OCI-M2 (cell line): ENCODE data around the gene PAEP.

ENCODE experiments used
- DNase-seq: peaks from one replicate; lab custom pipeline; 2025; ENCODE audit not compliant: unreplicated experiment; lab: John Stamatoyannopoulos, UW

PAEP gene

DNA sequence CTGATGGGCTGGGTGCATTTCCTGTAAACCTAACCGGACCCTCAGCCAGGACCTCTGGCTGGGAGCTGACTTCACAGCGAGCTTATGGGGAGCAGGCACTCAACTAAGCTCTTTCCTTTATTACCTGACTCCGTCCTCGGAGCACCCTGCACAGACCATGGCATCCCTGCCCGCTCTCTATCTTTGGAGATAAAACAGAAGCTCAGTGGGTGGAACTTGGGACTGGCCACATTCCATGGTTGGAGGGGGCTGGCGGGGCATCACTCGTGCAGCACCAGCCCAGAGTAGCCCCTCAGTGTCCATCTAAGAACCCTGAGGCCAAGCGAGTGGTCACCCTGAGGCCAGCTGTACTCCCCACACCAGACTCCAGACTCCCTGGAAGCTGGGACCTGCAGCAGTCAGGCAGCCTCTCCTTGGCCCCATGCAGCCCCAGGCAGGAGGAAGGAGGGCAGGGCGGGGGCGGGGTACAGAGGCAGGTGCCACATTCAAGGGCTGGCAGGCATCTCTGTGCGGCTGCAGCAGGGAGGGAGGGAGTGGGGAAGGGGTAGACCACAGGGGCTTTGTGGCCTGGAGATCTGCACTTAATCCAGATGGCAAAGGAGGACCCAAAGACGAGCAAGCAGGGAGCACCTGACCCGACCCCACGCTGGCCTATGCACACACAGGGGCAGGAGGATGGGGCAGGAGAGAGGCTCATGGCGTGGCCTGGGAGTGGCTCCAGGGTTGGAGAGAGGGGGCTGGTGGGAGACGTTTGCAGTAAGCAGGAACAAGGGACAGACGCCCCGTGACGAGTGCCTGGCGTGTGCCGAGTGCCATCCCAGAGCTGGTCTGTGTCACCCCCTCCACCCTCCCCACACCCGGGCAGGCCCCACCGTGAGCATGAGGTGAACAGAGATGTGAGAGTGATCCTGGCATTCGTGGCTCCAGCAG lies 51.7 kb downstream of the PAEP start:
- no peak for DNase-seq

DNA sequence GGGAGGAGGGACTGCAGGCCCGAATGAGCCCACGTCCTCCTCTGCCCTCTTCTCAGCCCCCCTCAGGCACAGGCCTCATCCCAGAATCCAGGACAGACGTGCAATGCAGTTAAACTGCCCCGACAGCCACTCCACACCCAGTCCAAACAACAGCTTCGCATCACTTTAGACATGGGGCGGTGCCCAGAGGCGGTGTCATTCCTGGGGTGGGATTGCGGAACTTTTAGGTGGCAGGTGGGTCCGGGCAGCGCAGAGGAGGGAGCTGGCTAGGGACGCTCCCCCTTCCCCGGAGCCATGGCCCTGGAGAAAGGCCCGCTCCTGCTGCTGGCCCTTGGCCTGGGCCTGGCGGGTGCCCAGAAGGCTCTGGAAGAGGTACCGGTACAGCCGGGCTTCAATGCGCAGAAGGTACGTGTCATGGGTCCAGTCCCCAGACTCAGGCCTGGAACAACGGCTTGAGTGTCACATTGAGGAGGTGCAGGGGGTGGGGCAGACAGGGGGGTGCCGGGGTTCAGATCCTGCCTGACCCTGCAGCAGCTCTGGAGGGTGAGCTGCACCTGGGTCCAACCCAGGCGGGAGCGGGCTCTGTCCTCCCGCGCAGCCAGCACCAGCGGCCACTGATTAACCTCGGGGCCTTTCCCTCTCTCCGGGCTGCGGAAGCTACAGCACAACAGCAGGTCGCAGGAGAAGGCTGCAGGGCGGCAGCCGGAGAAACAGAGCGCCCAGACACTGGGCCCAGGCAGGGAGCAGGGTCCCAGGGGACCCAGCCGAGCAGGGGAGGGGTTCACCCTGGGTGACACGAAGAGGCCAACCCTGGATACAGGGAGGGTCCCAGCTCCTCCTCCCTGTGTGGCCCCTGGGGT lies 52.6 kb downstream of the PAEP start:
- no peak for DNase-seq

DNA sequence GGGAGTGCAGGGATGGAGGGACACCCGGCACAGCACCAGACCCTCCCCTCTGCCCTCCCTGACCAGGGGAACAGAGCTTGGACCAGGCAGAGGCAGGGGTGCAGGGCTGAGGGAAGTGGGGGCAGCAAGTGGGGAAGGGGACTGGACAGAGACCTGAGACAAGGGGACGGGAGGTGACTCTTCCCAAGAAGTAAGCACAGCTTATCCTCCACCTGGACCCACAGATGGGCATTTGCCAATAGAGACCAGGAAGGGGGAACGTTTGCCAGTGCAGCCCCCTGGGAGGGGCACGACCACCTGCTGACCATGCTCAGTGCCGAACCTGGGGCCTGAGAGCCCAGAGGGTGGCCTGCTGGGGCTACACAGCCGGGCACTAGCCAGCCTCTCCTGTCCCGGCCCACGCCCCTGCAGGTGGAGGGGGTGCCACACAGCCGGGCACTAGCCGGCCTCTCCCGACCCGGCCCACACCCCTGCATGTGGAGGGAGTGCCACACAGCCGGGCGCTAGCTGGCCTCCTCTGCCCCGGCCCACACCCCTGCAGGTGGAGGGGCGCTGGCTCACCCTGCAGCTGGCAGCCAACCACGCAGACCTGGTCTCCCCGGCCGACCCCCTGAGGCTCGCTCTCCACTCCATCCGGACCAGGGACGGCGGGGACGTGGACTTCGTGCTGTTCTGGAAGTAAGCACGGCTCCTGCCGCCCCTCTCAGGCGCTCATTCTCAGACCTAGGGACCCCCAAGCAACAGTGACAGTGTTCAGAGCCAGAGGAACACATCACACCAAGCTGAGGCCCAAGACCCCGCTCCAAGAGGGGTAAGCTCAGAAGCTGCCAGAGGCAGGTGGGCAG lies 53.5 kb downstream of the PAEP start:
- no peak for DNase-seq

DNA sequence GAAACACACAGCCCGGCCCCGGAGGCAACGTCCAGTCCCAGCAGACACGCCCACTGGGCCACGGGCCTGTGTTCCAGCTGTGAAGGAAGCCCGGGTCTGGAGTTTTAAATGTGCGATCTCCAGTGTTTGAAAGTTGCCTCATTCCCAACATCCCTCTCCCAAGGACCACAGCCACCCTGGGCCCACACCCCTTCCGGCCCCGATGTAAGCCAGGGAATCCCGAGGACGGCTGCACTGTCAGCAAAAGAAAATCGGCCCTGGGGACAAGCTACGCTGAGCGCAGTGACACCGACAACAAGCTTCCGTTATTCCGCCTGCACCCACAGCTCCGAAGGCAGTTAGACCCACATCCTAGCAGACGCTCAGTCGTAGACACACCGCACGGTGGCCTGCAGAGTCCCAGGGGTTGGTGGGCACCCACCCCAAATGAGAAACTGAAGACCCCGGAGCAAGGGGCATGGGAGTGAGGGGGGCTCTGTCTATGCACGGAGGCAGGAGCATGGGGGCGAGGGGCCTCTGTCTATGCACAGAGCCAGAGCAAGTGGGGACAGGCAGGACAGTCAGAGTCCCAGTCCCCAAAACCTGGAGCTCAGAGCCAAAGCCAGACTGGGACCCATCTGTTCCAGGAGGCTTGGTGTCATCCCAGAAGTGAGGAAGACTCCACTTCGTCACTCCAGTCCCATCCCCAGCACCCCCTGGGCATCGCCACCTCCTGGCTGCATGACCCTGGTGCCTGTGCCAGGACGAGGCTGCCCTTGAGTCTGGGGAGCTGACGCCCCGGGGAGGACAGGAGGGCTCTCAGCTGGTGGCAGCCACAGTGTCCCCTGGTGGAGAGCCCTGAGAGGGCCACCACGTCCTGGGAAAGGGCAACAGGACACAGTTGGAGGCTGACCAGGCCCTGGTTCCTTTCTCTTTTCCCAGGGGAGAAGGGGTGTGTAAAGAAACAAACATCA lies 54.4 kb downstream of the PAEP start:
- no peak for DNase-seq
